IMR-90 (cell line): ENCODE data around the gene DYSF. TPM values are rescaled to one million over a fixed set of nuclear protein-coding genes. Genes with fewer than 3 reads are reported as not detected.

Experiments used
- ATAC-seq: fragments of 200-7000 bp; cut with Tn5 transposase; 2 replicates; pipeline ENCODE4 v1.9.1; 2020; ENCODE audit warnings: low read depth, mild to moderate bottlenecking, moderate library complexity
- BruUV-seq: library from RNA; stranded (reverse); fragments of 400-500 nt; replicated peaks from 2 replicates; lab custom pipeline; 2021; lab: Mats Ljungman, UMichigan
- CTCF ChIA-PET: fragments of 300-600 bp; formaldehyde crosslinking; extraction: SDS; loops from one replicate; lab custom pipeline; 2021; ENCODE audit warnings: antibody characterized with exemption; lab: Yijun Ruan, JAX
- POLR2A ChIA-PET: fragments of 300-600 bp; sonication (Branson Sonifier 250); formaldehyde crosslinking; loops from one replicate; lab custom pipeline; 2022; ENCODE audit warnings: antibody characterized with exemption; ENCODE audit not compliant: unreplicated experiment; lab: Charles Lee
- DNase-seq: peaks from one replicate; pipeline ENCODE4 v3.0.0; 2013
- H2AFZ ChIP-seq: replicated peaks from 2 replicates; pipeline ENCODE3; 2013; ENCODE audit warnings: low read length, mild to moderate bottlenecking; ENCODE audit not compliant: poor library complexity
- H2AK5ac ChIP-seq: 2 replicates; pipeline ENCODE4 v1.6.1; 2013; ENCODE audit warnings: low read depth, low read length, inconsistent platforms
- H2AK9ac ChIP-seq: replicated peaks from 2 replicates; pipeline ENCODE3; 2013; ENCODE audit warnings: mild to moderate bottlenecking, low read depth, low read length, moderate library complexity; ENCODE audit not compliant: poor library complexity
- H2BK120ac ChIP-seq: 2 replicates; pipeline ENCODE4 v1.6.1; 2013; ENCODE audit warnings: low read depth, low read length, inconsistent platforms
- H2BK15ac ChIP-seq: 3 replicates; pipeline ENCODE4 v1.6.1; 2013; ENCODE audit warnings: low read depth, low read length, inconsistent platforms
- H2BK20ac ChIP-seq: 2 replicates; pipeline ENCODE4 v1.6.1; 2013; ENCODE audit warnings: low read depth, mild to moderate bottlenecking, inconsistent platforms, low read length, moderate library complexity
- H2BK5ac ChIP-seq: 2 replicates; pipeline ENCODE4 v1.6.1; 2013; ENCODE audit warnings: mild to moderate bottlenecking, low read depth, low read length, inconsistent platforms; ENCODE audit not compliant: poor library complexity, severe bottlenecking
- H3K14ac ChIP-seq: replicated peaks from 2 replicates; pipeline ENCODE4 v1.6.1; 2013; ENCODE audit warnings: low read depth, low read length, inconsistent platforms
- H3K18ac ChIP-seq: 2 replicates; pipeline ENCODE4 v1.6.1; 2013; ENCODE audit warnings: low read depth, low read length, control low read depth
- H3K23ac ChIP-seq: 2 replicates; pipeline ENCODE4 v1.6.1; 2013; ENCODE audit warnings: low read depth, low read length, inconsistent platforms
- H3K27ac ChIP-seq: 2 replicates; pipeline ENCODE4 v1.5.1; 2013; ENCODE audit warnings: mild to moderate bottlenecking, control low read depth, low read length; ENCODE audit not compliant: insufficient read depth
- H3K27me3 ChIP-seq: 2 replicates; pipeline ENCODE4 v1.6.1; 2013; ENCODE audit warnings: low read length; ENCODE audit not compliant: control insufficient read depth, insufficient read depth
- H3K36me3 ChIP-seq: 2 replicates; pipeline ENCODE4 v1.6.1; 2013; ENCODE audit warnings: low read length, mixed read lengths; ENCODE audit not compliant: control insufficient read depth, insufficient read depth
- H3K4ac ChIP-seq: 2 replicates; pipeline ENCODE4 v1.6.1; 2013; ENCODE audit warnings: low read depth, low read length, inconsistent platforms
- H3K4me1 ChIP-seq: 2 replicates; pipeline ENCODE4 v1.6.1; 2013; ENCODE audit warnings: low read length, mixed read lengths; ENCODE audit not compliant: control insufficient read depth, insufficient read depth
- H3K4me2 ChIP-seq: 2 replicates; pipeline ENCODE4 v1.6.1; 2013; ENCODE audit warnings: low read depth, mild to moderate bottlenecking, control low read depth, low read length, moderate library complexity
- H3K4me3 ChIP-seq: 2 replicates; pipeline ENCODE4 v1.5.1; 2013; ENCODE audit warnings: low read depth, mild to moderate bottlenecking, control low read depth, low read length, moderate library complexity; ENCODE audit not compliant: insufficient read depth
- H3K56ac ChIP-seq: 2 replicates; pipeline ENCODE4 v1.6.1; 2013; ENCODE audit warnings: low read length, inconsistent platforms; ENCODE audit not compliant: insufficient read depth; ENCODE audit errors: extremely low read depth
- H3K79me1 ChIP-seq, 2 experiments: 2 replicates each; pipeline ENCODE4 v1.6.1; 2013; ENCODE audit warnings: low read length in 2 of 2, inconsistent platforms in 1 of 2, low read depth in 1 of 2
- H3K9ac ChIP-seq: 2 replicates; pipeline ENCODE4 v1.6.1; 2013; ENCODE audit warnings: low read depth, low read length, control low read depth
- H3K9me1 ChIP-seq: 2 replicates; pipeline ENCODE4 v1.6.1; 2013; ENCODE audit warnings: low read length, inconsistent platforms; ENCODE audit not compliant: insufficient read depth
- H3K9me3 ChIP-seq: 2 replicates; pipeline ENCODE4 v1.6.1; 2013; ENCODE audit warnings: low read length; ENCODE audit not compliant: control insufficient read depth, insufficient read depth
- H4K20me1 ChIP-seq: 2 replicates; pipeline ENCODE4 v1.6.1; 2013; ENCODE audit warnings: low read length, inconsistent platforms; ENCODE audit not compliant: insufficient read depth
- H4K5ac ChIP-seq: 2 replicates; pipeline ENCODE4 v1.6.1; 2013; ENCODE audit warnings: mild to moderate bottlenecking, low read depth, low read length, control low read depth
- H4K8ac ChIP-seq, 2 experiments: 2 replicates each; pipeline ENCODE4 v1.6.1; 2013; ENCODE audit warnings: low read depth in 2 of 2, low read length in 2 of 2, control low read depth in 1 of 2, inconsistent platforms in 1 of 2
- H4K91ac ChIP-seq: 2 replicates; pipeline ENCODE4 v1.6.1; 2013; ENCODE audit warnings: low read depth, low read length, inconsistent platforms; ENCODE audit not compliant: insufficient read depth
- CHD1 ChIP-seq: IDR thresholded peaks from 2 replicates; pipeline ENCODE4 v1.6.1; 2012; ENCODE audit warnings: low read depth, low read length, improper control_type of control experiment
- CTCF ChIP-seq: conservative IDR thresholded peaks from 2 replicates; pipeline ENCODE4 v1.5.1; 2012; ENCODE audit warnings: mild to moderate bottlenecking, low read depth, low read length, improper control_type of control experiment
- MAFK ChIP-seq: IDR thresholded peaks from 2 replicates; pipeline ENCODE4 v1.6.1; 2012; ENCODE audit warnings: low read depth, low read length, improper control_type of control experiment
- MXI1 ChIP-seq: IDR thresholded peaks from 2 replicates; pipeline ENCODE4 v1.6.1; 2012; ENCODE audit warnings: low read depth, mild to moderate bottlenecking, low read length, moderate library complexity, borderline replicate concordance
- USF2 ChIP-seq: fragments of 150-350 bp; IDR thresholded peaks from 2 replicates; pipeline ENCODE4 v1.6.1; 2017; ENCODE audit warnings: mild to moderate bottlenecking, antibody characterized with exemption, low read length, low read depth
- WGBS, 2 experiments: methylation state at CpG; one replicate each; pipeline versions ENCODE4 v1.1.5 to v1.1.7; 2013; ENCODE audit warnings: missing lambda C conversion rate in 2 of 2; ENCODE audit not compliant: insufficient read length in 1 of 2; ENCODE audit errors: extremely low coverage in 2 of 2; 5-methylcytosine and 5-hydroxymethylcytosine counted together
- dilution Hi-C: fragments of 300-500 bp; cut with HindIII; formaldehyde crosslinking; loops from one replicate; pipeline ENCODE4 v1.14.3; 2018; ENCODE audit warnings: low sequenced_read_pairs; ENCODE audit not compliant: unreplicated experiment
- in situ Hi-C: fragments of 300-500 bp; cut with MboI; formaldehyde crosslinking; loops from 3 replicates; pipeline ENCODE4 v1.14.3; 2019; ENCODE audit warnings: low sequenced_read_pairs, inconsistent platforms, mixed read lengths
- intact Hi-C: fragments of 100-400 bp; cut with micrococcal nuclease; formaldehyde crosslinking; loops from 2 replicates; pipeline ENCODE4 v1.10.0; 2022
- polyA plus RNA-seq, 3 experiments: library from polyadenylated mRNA; depleted of rRNA; stranded (reverse); fragments of >200 nt; gene quantifications; 2 replicates each; pipeline ENCODE4 v1.2.3, GENCODE V29; 2012; ENCODE audit warnings: low replicate concordance in 1 of 3
- total RNA-seq: library from RNA; depleted of rRNA; stranded (reverse); fragments of >200 nt; gene quantifications from 2 replicates; pipeline ENCODE4 v1.2.3, GENCODE V29; 2012

The DYSF gene
- total and polyA plus RNA-seq, 2 of the 4 experiments (the other 2 are of a cell fraction) = 0.09 to 0.18 TPM

- BruUV-seq = no TSS peak
- no peak overlapping the region for H3K27ac ChIP-seq
- H3K9me1 ChIP-seq = no peaks in the 10 kb centered on the region
- dilution Hi-C loops (no loop called here), intact Hi-C loops (no loop called here), in situ Hi-C loops (no loop called here)
- no peaks in the 10 kb centered on the region for H3K4me1 ChIP-seq
- no peak overlapping the region for H3K14ac ChIP-seq
- WGBS, 2 experiments = no CpG with 5 or more reads among the region's 15 CpGs
- no peak for TF ChIP-seq MAFK
- no peak for TF ChIP-seq MXI1
- TF ChIP-seq USF2 = no peak
- TF ChIP-seq CHD1 = no peak
- TF ChIP-seq CTCF = no peak
- CTCF ChIA-PET = no interaction called here
- no peak overlapping the region for H2BK5ac ChIP-seq
- H3K18ac ChIP-seq = no peak overlapping the region
- DNase-seq = no peak
- no peaks in the 10 kb centered on the region for H4K20me1 ChIP-seq
- peaks cover 9% of the 10 kb centered on the region; the same call in 1 of the 2 replicates for H3K27me3 ChIP-seq
- no peaks in the 10 kb centered on the region for H3K9me3 ChIP-seq
- no peak overlapping the region for H3K9ac ChIP-seq
- H3K4me3 ChIP-seq = no peak overlapping the region
- no peak overlapping the region for H2BK20ac ChIP-seq
- H2AK5ac ChIP-seq = no peak overlapping the region
- no peak for ATAC-seq
- H2AFZ ChIP-seq = no peak overlapping the region
- H3K36me3 ChIP-seq = no peaks in the 10 kb centered on the region
- H3K56ac ChIP-seq = no peak overlapping the region
- H2BK120ac ChIP-seq = no peak overlapping the region
- H3K4me2 ChIP-seq = no peak overlapping the region
- H3K4ac ChIP-seq = no peak overlapping the region
- H4K5ac ChIP-seq = no peak overlapping the region
- POLR2A ChIA-PET = no interaction called here
- no peak overlapping the region for H4K91ac ChIP-seq
- H4K8ac ChIP-seq = no peak overlapping the region
- no peak overlapping the region for H3K23ac ChIP-seq
- no peak overlapping the region for H2BK15ac ChIP-seq
- no peak overlapping the region for H2AK9ac ChIP-seq
- H3K79me1 ChIP-seq = no peaks in the 10 kb centered on the region
Observed at GRCh38 chr2:71667256-71668182, 214.2 kb downstream of the DYSF start.
